Smooth muscle cell of trachea (primary cell): ENCODE data around the gene N4BP3. TPM values are rescaled to one million over a fixed set of nuclear protein-coding genes. Genes with fewer than 3 reads are reported as not detected.

Source experiments
- total RNA-seq: library from RNA; depleted of rRNA; stranded (reverse); fragments of >200 nt; gene quantifications from 2 replicates; pipeline ENCODE4 v1.2.1, GENCODE V29; 2014

The N4BP3 gene, protein sequence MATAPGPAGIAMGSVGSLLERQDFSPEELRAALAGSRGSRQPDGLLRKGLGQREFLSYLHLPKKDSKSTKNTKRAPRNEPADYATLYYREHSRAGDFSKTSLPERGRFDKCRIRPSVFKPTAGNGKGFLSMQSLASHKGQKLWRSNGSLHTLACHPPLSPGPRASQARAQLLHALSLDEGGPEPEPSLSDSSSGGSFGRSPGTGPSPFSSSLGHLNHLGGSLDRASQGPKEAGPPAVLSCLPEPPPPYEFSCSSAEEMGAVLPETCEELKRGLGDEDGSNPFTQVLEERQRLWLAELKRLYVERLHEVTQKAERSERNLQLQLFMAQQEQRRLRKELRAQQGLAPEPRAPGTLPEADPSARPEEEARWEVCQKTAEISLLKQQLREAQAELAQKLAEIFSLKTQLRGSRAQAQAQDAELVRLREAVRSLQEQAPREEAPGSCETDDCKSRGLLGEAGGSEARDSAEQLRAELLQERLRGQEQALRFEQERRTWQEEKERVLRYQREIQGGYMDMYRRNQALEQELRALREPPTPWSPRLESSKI
- 1.7 and 2.2 TPM in 2 replicates for total RNA-seq

DNA sequence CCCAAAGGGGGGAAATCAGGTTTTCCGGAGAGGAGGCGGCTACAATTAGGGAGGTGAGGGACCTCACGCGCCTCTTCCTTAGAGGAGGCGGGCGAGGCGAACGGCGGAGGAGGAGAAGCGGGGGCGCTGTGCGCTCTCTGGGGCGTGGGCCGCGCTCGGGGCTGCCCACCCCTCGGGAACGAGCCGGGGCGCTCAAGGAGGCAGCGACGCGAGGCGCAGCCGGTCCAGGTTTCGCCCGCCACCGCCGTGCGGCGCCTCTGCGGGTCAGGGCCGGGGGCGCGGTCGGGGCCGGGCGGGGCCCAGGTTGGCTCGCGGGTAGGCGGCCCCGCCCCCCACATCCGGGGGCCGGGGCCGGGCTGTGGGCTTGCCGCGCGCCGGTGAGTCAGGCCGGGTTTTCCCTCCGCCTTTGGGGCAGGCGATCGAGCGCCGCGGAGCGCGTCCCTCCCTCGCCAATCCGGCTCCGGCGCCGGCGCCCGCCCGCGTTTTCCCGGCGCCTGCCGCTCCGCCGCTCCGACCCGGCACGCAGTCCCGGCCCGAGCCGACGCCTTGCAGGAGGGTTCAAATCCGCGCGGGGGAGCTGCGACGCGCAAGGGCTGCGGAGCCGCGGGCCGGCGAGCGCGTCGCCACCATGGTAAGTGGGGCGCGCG lies at the start of gene N4BP3:
TSS of gene N4BP3 (plus strand) at position 392 of the 647 bp plus-strand sequence. CDS start 6,052 bp downstream, outside the sequence.

DNA sequence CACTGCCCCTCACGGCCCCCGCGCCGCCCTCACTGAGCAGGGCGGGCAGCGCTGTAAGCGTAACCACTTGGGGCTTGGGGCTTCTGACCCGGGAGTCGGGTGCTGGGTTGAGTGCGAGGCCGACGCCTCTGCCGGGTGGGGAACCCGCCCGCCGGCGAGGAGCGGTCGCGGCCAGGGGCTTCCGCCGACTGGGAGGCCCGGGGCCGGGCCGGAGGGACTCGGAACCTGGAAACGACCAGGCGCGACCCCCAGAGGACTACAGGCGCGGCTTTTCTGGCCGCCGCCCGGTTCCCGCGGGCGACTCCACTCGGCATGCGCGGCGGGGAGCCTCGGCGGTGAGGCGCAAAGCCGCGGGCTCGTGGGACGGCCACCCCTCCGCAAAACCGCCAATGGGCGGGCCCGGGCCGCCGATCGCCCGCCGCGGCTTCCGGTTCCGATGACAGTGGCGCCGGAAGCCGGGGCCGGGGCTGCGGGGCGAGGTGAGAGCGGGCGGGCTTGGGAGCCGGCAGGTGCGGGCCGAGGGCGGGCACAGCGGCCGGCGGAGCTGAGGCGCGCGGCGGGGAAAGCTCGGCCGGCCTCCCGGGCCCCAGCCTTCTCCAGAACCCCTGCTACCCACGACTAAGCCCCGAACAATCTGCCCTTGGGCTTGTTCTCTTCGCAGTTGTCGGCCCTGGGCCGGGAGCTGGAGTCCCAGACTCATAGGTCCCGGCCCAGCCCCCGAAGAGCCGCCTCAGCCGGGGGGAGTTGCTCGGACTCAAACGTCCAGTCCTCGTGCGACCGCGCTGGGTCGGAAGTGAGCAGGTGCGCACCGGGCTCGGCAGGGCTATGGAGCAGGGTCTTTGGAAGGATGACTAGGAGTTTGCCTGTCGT lies 17.5 kb downstream of the N4BP3 start, which contains the start of gene RMND5B:
TSS of gene RMND5B (plus strand) at position 439 of the 870 bp plus-strand sequence. CDS start 7,106 bp downstream, outside the sequence.

DNA sequence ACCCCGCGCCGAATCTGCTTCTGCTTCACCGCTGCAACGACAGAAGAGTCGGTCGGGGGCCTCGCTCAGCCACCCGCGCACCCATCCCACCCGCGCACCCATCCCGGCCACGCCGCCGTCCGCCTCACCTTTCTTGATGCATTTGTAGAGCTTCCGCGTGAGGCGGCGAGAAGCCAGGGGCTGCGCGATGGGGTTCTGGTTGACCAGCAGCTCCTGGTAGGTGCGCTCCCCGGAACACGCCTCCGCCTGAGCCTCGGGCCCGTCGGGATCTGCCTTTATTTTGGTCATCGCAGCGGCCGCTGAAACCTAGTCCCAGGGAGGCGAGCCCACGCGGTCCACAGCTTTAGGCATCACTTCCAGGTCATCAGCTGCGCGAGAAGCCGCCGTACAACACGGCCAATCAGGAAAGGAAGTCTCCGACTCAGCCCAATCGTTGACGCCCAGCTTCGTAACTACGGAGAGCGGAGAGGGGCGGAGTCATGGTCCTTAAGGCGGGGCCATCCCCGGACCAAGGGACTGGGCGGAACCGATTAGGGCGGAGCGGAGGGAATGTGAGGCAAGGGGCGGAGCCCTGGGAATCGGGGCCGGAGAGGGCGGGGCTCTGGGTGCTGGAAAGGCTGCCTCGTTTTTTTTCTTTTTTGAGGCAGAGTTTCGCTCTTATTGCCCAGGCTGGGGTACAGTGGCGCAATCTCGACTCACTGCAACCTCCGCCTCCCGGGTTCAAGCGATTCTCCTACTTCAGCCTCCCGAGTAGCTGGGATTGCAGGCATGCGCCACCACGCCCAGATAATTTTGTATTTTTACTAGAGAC lies 40.4 kb downstream of the N4BP3 start, which contains the start of gene NHP2:
TSS of gene NHP2 (minus strand) at position 356 of the 811 bp plus-strand sequence. CDS start at position 288, 68 bp downstream.

Other genes starting within 250 kb of the N4BP3 start
- gene PROP1, start 117.3 kb upstream of the N4BP3 start, total RNA-seq, result not detected in 2 replicates
- gene RMND5B, start 17.5 kb downstream of the N4BP3 start, total RNA-seq, result 25.3 and 26.0 TPM in 2 replicates
- gene NHP2, start 40.4 kb downstream of the N4BP3 start, total RNA-seq, result 101 and 189 TPM in 2 replicates
- under 0.01 TPM in 1 of 2 replicates, not detected in the other for gene GMCL2, start 73.8 kb downstream of the N4BP3 start, total RNA-seq
- gene HNRNPAB, start 91.0 kb downstream of the N4BP3 start, total RNA-seq, result 32.4 and 37.5 TPM in 2 replicates
- gene PHYKPL, start 119.3 kb downstream of the N4BP3 start, total RNA-seq, result 35.5 and 58.2 TPM in 2 replicates